Measurements from ENCODE around the gene CBLN1.

- TF ChIP-seq CTCF (IDR thresholded peaks at IDR 0.05) (no peak), ZFX (IDR thresholded peaks at IDR 0.05; ENCODE audit: borderline replicate concordance) (no peak)
These were observed 22.3 kb downstream of the CBLN1 start for GRCh38 chr16:49259330-49259729.

Data from 22Rv1 (cell line).